SH-SY5Y (cell line): Measurements from ENCODE around the gene IMMP2L.

Source experiments
- GATA2 ChIP-seq: IDR thresholded peaks from 2 replicates; pipeline ENCODE4 v1.6.1; 2011; ENCODE audit warnings: mild to moderate bottlenecking, low read depth, low read length
- GATA3 ChIP-seq: IDR thresholded peaks from 2 replicates; pipeline ENCODE4 v1.6.1; 2011; ENCODE audit warnings: low read depth, mild to moderate bottlenecking, low read length, moderate library complexity

DNA sequence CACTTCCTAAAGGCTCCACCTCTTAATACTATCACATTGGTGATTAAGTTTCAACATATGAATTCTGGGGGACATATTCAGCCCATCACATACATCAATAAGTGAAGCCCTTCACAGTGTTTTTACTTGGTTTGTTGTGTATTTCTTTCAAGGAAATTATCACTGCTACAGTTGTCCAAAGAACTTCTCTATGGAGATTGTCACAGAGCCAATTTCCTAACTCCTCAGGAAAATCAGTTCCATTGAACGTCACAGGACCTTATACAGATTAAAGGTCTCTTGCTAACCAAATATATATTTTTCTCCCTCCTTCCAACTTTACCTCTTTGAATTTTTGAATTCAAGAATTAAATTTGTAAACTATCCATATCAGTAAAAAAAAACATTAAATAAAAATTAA lies 357.0 kb downstream of the IMMP2L start:
- TF ChIP-seq GATA2 (no peak), GATA3 (no peak)
